Measurements from ENCODE around the gene ARPC1B. TPM values are rescaled to one million over a fixed set of nuclear protein-coding genes. Genes with fewer than 3 reads are reported as not detected.

The ARPC1B gene
- total RNA-seq, 2 donors from 2014 or later, result 141 to 143 TPM

- TF ChIP-seq CTCF (IDR thresholded peaks at IDR 0.05), result no peak
- Histone ChIP-seq H3K9me3 (no peaks in the 10 kb centered on the region), H3K36me3 (peaks cover 19% of the 10 kb centered on the region), H3K27me3 (no peaks in the 10 kb centered on the region), H3K4me3 (no peak overlapping the region), H3K4me1 (no peaks in the 10 kb centered on the region), H3K27ac (no peak overlapping the region), H3K9ac (ENCODE audit: low read depth in 2 of 2, low read length in 2 of 2) (no peak overlapping the region)
- intact Hi-C loops (cut with DNase I), result no loop called here
- DNase-seq, result no peak
Observed at GRCh38 chr7:99399597-99399996, 25.1 kb downstream of the ARPC1B start.

- H3K4me1 ChIP-seq, result peaks cover 12% of the 10 kb centered on the region
- H3K36me3 ChIP-seq, result peaks cover 11% of the 10 kb centered on the region
- no peak overlapping the region for H3K4me3 ChIP-seq
- intact Hi-C loops (cut with DNase I), result no loop called here
- DNase-seq, result no peak
- H3K9ac ChIP-seq (ENCODE audit: low read depth in 2 of 2, low read length in 2 of 2), result no peak overlapping the region
- no peak for TF ChIP-seq CTCF (IDR thresholded peaks at IDR 0.05)
- no peaks in the 10 kb centered on the region for H3K27me3 ChIP-seq
- H3K9me3 ChIP-seq, result no peaks in the 10 kb centered on the region
- no peak overlapping the region for H3K27ac ChIP-seq
Observed at GRCh38 chr7:99402854-99403253, 28.3 kb downstream of the ARPC1B start.

- Histone ChIP-seq H3K36me3 (peaks cover 11% of the 10 kb centered on the region), H3K27ac (no peak overlapping the region), H3K9ac (ENCODE audit: low read depth in 2 of 2, low read length in 2 of 2) (no peak overlapping the region), H3K9me3 (no peaks in the 10 kb centered on the region), H3K27me3 (no peaks in the 10 kb centered on the region), H3K4me3 (no peak overlapping the region), H3K4me1 (peaks cover 12% of the 10 kb centered on the region)
- no peak for DNase-seq
- TF ChIP-seq CTCF (IDR thresholded peaks at IDR 0.05), result no peak
- intact Hi-C loops (cut with DNase I), result no loop called here
Observed at GRCh38 chr7:99403764-99404163, 29.2 kb downstream of the ARPC1B start.

- Histone ChIP-seq H3K4me3 (no peak overlapping the region), H3K9me3 (no peaks in the 10 kb centered on the region), H3K36me3 (peaks cover 8% of the 10 kb centered on the region), H3K27me3 (no peaks in the 10 kb centered on the region), H3K9ac (ENCODE audit: low read depth in 2 of 2, low read length in 2 of 2) (no peak overlapping the region), H3K27ac (no peak overlapping the region), H3K4me1 (peaks cover 12% of the 10 kb centered on the region)
- DNase-seq, result no peak
- intact Hi-C loops (cut with DNase I), result no loop called here
- no peak for TF ChIP-seq CTCF (IDR thresholded peaks at IDR 0.05)
Observed at GRCh38 chr7:99404235-99404976, 29.9 kb downstream of the ARPC1B start.

- no peak for TF ChIP-seq CTCF (IDR thresholded peaks at IDR 0.05)
- Histone ChIP-seq H3K27ac (no peak overlapping the region), H3K9me3 (no peaks in the 10 kb centered on the region), H3K27me3 (no peaks in the 10 kb centered on the region), H3K4me1 (peaks cover 12% of the 10 kb centered on the region), H3K36me3 (peaks cover 3% of the 10 kb centered on the region), H3K9ac (ENCODE audit: low read depth in 2 of 2, low read length in 2 of 2) (no peak overlapping the region), H3K4me3 (no peak overlapping the region)
- no peak for DNase-seq
- intact Hi-C loops (cut with DNase I), result loop anchor here (5.0 kb wide), 1 partner anchor 33 kb away; the partner anchor contains the start of gene ARPC1B
Observed at GRCh38 chr7:99404977-99405320, 30.4 kb downstream of the ARPC1B start.

All from colonic mucosa (tissue), 4 donors.